Measurements from ENCODE around the gene FBXL13.

Gene FBXL13

GRCh38 chr7:102890971-102891692 lies 183.5 kb downstream of the FBXL13 start:
- no peak for DNase-seq

- DNase-seq = peak; percentile 66
Observed at GRCh38 chr7:102890292-102890970, 184.2 kb downstream of the FBXL13 start.

GRCh38 chr7:102889851-102890250 lies 184.7 kb downstream of the FBXL13 start:
- DNase-seq = no peak

- DNase-seq = no peak
Observed at GRCh38 chr7:102888561-102889233, 185.9 kb downstream of the FBXL13 start.

GRCh38 chr7:102883098-102883860 lies 191.3 kb downstream of the FBXL13 start:
- DNase-seq = peak; percentile 37

- peak; percentile 99 for DNase-seq
Observed at GRCh38 chr7:102875700-102876295, 198.8 kb downstream of the FBXL13 start.

- DNase-seq = no peak
Observed at GRCh38 chr7:102874966-102875365, 199.6 kb downstream of the FBXL13 start.

- DNase-seq = peak; percentile 88
Observed at GRCh38 chr7:102874166-102874829, 200.3 kb downstream of the FBXL13 start.

GRCh38 chr7:102873470-102874165 lies 201.0 kb downstream of the FBXL13 start:
- no peak for DNase-seq

GRCh38 chr7:102872460-102872859 lies 202.1 kb downstream of the FBXL13 start:
- peak; percentile 87 for DNase-seq

- no peak for DNase-seq
Observed at GRCh38 chr7:102869195-102869594, 205.4 kb downstream of the FBXL13 start.

GRCh38 chr7:102866535-102867215 lies 207.9 kb downstream of the FBXL13 start:
- DNase-seq = no peak

- DNase-seq = no peak
Observed at GRCh38 chr7:102864958-102865357, 209.6 kb downstream of the FBXL13 start.

GRCh38 chr7:102860351-102860811 lies 214.2 kb downstream of the FBXL13 start:
- peak; percentile 61 for DNase-seq

- DNase-seq = no peak
Observed at GRCh38 chr7:102859799-102860125, 214.8 kb downstream of the FBXL13 start.

GRCh38 chr7:102859084-102859798 lies 215.4 kb downstream of the FBXL13 start:
- no peak for DNase-seq

GRCh38 chr7:102856036-102856435 lies 218.6 kb downstream of the FBXL13 start:
- no peak for DNase-seq

- no peak for DNase-seq
Observed at GRCh38 chr7:102849538-102849937, 225.1 kb downstream of the FBXL13 start.

- DNase-seq = no peak
Observed at GRCh38 chr7:102849079-102849478, 225.5 kb downstream of the FBXL13 start.

GRCh38 chr7:102845346-102845745 lies 229.2 kb downstream of the FBXL13 start:
- no peak for DNase-seq

Data from EL (cell line).